ENCODE data around the gene STON2.
"Not testable (repeated sequence)": the region's sequence is repeated elsewhere in the genome, so short reads cannot be mapped to it uniquely, and the experiment has no call there.

STON2 gene

DNA sequence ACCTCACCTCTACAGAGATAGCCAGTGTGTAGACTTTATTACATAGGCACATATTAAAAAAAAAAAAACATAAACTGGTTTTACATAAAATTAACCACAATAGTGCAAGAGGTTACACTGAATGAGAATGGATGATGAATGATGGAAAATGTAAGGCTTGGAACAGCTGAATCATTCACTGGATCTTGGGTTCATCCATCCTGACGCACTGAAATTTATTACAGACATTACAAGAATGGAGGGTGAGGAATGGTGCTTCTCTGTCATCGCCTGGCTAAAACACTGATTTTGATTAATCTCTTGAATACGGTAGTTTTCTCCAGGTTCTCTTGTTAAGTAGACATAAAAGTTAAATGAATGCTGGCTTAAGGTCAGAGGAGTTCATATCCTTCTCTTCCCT lies 139.4 kb downstream of the STON2 start:
- no peak for DNase-seq

DNA sequence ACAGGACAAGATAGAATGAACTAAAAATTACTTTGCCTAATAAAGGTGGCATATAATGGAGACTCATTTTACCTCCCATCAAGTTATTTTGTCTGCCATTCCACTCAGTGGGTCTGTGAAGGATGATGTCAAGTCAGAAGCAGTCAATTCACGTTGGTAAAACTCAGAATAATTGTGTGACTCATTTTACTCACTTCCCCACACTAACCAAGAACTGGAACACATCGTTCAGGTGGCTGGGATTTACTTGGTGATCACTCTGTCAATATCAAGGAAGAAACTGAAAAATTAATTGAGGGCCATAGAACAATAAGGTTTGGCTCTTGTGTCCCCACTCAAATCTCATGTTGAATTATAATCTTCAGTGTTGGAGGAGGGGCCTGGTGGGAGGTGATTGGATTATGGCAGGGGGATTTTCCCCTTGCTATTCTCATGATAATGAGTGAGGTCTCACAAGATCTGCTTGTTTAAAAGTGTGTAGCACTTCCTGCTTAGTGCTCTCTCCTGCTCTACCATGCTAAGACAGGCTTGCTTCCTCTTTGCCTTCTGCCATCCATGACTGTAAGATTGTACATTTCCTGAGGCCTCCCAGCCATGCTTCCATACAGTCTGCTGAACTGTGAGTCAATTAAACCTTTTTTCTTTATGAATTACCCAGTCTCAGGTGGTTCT lies 143.7 kb downstream of the STON2 start:
- DNase-seq: no peak

GRCh38 chr14:81252278-81252677 lies 147.8 kb downstream of the STON2 start:
- DNase-seq: no peak

GRCh38 chr14:81247271-81247766 lies 152.8 kb downstream of the STON2 start:
- DNase-seq: no peak

- no peak for DNase-seq
Measured at GRCh38 chr14:81246461-81247270, 153.5 kb downstream of the STON2 start.

GRCh38 chr14:81245771-81246170 lies 154.4 kb downstream of the STON2 start:
- no peak for DNase-seq

DNA sequence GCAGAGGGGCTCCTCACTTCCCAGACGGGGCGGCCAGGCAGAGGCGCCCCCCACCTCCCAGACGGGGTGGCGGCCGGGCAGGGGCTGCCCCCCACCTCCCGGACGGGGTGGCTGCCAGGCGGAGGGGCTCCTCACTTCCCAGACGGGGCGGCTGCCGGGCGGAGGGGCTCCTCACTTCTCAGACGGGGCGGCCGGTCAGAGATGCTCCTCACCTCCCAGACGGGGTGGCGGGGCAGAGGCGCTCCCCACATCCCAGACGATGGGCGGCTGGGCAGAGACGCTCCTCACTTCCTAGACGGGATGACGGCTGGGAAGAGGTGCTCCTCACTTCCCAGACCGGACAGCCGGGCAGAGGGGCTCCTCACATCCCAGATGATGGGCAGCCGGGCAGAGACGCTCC lies 155.7 kb downstream of the STON2 start:
- not testable (repeated sequence) for DNase-seq

DNA sequence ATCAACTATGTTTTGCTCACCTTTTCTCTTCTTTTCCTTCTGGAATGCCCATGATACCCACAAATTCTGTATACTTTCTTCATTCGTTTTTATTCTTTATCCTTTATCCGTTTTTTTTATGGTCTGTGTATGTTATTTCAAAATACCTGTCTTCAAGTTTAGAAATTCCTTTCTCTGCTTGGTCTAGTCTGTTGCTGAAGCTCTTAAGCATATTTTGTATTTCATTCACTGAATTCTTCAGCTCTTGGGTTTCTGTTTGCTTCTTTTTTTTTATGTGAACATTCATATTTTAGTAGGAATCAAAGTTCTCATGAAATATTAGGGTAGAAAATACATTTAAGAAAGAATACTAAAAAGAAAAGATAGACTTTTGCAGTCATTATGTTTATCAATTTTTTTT lies 156.6 kb downstream of the STON2 start:
- no peak for DNase-seq

GRCh38 chr14:81236849-81237248 lies 163.3 kb downstream of the STON2 start:
- DNase-seq: not testable (repeated sequence)

DNA sequence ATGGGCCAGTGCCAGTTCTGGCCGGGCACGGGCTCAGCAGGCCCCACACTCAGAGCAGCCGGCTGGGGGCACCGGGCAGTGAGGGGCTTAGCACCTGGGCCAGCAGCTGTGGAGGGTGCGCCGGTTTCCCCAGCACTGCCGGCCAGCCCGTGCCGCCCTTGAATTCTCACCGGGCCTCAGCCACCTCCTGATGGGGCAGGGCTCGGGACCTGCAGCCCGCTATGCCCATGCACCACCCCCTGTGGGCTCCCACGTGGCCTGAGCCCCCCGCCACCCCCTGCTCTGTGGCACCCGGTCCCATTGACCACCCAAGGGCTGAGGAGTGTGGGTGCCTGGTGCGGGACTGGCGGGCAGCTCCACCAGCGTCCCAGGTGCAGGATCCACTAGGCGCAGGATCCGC lies 164.0 kb downstream of the STON2 start:
- no peak for DNase-seq

GRCh38 chr14:81235096-81235495 lies 165.0 kb downstream of the STON2 start:
- no peak for DNase-seq

GRCh38 chr14:81234278-81234677 lies 165.8 kb downstream of the STON2 start:
- no peak for DNase-seq

GRCh38 chr14:81233615-81234014 lies 166.5 kb downstream of the STON2 start:
- DNase-seq: no peak

GRCh38 chr14:81231540-81231939 lies 168.6 kb downstream of the STON2 start:
- DNase-seq: no peak

DNA sequence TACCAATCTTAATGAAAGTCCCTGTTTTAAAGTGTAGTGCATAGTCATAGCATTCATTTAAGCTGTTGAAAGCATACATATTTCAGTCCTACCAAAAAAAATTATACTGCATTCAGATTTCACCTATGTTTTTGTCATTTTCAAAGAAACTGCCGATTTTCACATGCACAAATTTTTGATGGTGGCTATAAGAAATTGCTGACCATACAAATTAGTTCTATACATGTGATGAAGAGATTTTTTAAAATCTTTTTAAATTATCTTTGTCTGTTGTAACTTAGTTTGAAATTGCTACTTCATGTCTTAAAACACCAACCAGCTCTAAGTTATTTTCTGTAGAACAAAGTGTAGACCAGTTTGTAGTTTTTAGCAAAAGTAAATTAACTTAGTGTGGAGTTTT lies 175.9 kb downstream of the STON2 start:
- no peak for DNase-seq

GRCh38 chr14:81223788-81224187 lies 176.3 kb downstream of the STON2 start:
- DNase-seq: not testable (repeated sequence)

DNA sequence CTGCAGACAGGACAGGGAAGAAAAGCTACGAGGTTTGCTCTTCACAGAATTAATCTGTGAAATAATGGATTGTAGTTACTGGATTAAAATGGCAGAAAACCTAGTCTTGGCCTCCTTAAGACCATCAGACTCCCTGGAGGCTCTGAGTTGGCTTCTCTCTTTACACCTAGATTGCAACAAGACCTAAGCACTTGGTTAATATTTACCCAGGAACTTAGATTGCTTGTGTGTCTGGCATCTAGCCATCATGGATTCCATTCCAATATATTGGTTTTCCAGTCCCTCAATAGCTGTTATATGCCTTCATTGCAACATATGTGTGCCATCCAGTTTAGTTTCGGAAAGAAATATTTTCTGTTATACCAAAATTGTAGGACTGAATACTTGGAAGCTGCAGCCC lies 177.4 kb downstream of the STON2 start:
- no peak for DNase-seq

DNA sequence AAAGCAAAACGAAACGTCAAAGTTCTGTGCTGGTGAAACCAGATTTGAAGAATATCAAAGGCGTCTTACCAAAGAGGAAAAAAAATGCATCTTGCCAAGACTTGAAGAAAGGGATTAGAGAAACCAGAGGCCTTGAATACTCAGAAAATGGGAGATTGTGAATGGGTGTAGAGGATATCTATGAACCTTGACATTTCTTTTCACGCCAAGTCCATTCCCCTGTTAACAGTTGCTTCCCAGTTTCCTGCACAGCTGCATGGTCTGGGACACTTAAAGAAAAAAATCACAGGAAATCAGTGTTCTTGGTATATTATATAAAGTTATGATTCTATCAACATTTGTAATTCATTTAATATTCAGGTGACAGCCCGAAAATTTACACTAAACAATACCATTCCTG lies 178.0 kb downstream of the STON2 start:
- no peak for DNase-seq

DNA sequence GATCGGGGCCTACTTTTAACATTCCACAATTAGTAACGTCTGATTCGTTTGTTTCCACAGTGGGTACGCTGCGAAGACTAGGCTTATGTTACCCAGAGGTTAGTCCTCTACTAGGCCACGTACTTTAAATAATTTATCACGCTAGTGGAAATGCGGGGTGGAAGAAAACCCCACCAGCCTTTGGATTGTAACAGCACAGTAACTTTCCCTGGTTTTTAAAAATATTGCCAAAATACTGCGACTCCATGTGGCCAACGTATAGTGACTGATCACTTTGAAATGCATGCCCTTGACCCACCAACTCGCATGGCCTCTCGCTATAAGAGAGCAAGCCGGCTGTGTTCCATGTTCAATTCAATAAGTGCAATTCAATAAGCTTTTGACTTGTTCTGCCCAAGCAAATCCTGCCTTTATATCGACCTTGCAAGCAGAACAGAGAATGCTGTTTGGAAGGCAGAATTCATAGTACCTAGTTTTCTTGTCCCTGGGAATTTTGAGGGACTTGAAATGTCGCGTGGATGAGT lies 178.5 kb downstream of the STON2 start:
- DNase-seq: no peak

- peak; percentile 96 for DNase-seq
Measured at GRCh38 chr14:81220830-81221578, 179.1 kb downstream of the STON2 start, which contains the start of gene GTF2A1. TSS of gene GTF2A1 (minus strand) at chr14:81220959. CDS start at chr14:81220518, 441 bp downstream.

GRCh38 chr14:81220580-81220829 lies 179.6 kb downstream of the STON2 start:
- DNase-seq: no peak

- DNase-seq: peak; percentile 40 to 65
Measured at GRCh38 chr14:81219759-81220579, 180.2 kb downstream of the STON2 start.
